T-cell (primary cell): ENCODE data around the gene ADGRD1. TPM values are rescaled to one million over a fixed set of nuclear protein-coding genes. Genes with fewer than 3 reads are reported as not detected.
"Not testable (repeated sequence)": the region's sequence is repeated elsewhere in the genome, so short reads cannot be mapped to it uniquely, and the experiment has no call there.

Source experiments
- ATAC-seq, 4 experiments: fragments of 200-7000 bp in 3 of 4; fragments of 150-1000 bp in 1 of 4; cut with Tn5 transposase; replicated peaks in 1 of 4; 1 replicate in 3 of 4; 2 replicates in 1 of 4; pipeline ENCODE4 v1.10.0; 2021; ENCODE audit warnings: moderate library complexity in 3 of 4, mild to moderate bottlenecking in 2 of 4, moderate number of reproducible peaks in 1 of 4
- CTCF ChIA-PET, 2 donors: fragments of 300-600 bp; sonication (Branson Sonifier 250); formaldehyde crosslinking; loops; one replicate each; lab custom pipeline; 2022; ENCODE audit warnings: antibody characterized with exemption in 2 of 2; lab: Charles Lee
- POLR2A ChIA-PET, 2 donors: fragments of 300-600 bp; sonication (Branson Sonifier 250); formaldehyde crosslinking; loops; one replicate each; lab custom pipeline; 2022; ENCODE audit warnings: antibody characterized with exemption in 2 of 2; lab: Charles Lee
- DNase-seq, 35 experiments: peaks; one replicate each; pipeline versions ENCODE4 v3.0.0 to v3.0.0-alpha.2; 2013 to 2023
- H3K27ac ChIP-seq: one replicate; pipeline ENCODE4 v1.5.1; 2013; ENCODE audit warnings: low read length
- H3K27me3 ChIP-seq, 2 experiments: replicated peaks in 1 of 2; 1 replicate in 1 of 2; 2 replicates in 1 of 2; pipeline versions ENCODE4 v1.6.1 to v1.7.0; 2013; ENCODE audit warnings: low read length in 1 of 2, mixed read lengths in 1 of 2; ENCODE audit not compliant: control insufficient read depth in 2 of 2, insufficient read depth in 2 of 2; ENCODE audit errors: extremely low read depth in 1 of 2
- H3K36me3 ChIP-seq, 2 donors: 1 replicate in 1 of 2; 2 replicates in 1 of 2; pipeline versions ENCODE4 v1.6.1 to v1.7.0; 2013; ENCODE audit warnings: low read length in 1 of 2; ENCODE audit not compliant: control insufficient read depth in 2 of 2, insufficient read depth in 1 of 2; ENCODE audit errors: extremely low read depth in 1 of 2
- H3K4me1 ChIP-seq, 2 experiments: 1 replicate in 1 of 2; 2 replicates in 1 of 2; pipeline versions ENCODE4 v1.6.1 to v1.7.0; 2013; ENCODE audit warnings: low read length in 2 of 2, mixed read lengths in 1 of 2; ENCODE audit not compliant: insufficient read depth in 2 of 2, control insufficient read depth in 1 of 2; ENCODE audit errors: extremely low read depth in 1 of 2
- H3K4me3 ChIP-seq, 2 donors: 1 replicate in 1 of 2; 2 replicates in 1 of 2; pipeline versions ENCODE4 v1.5.1 to v1.7.0; 2013; ENCODE audit warnings: mild to moderate bottlenecking in 2 of 2, low read length in 1 of 2, moderate library complexity in 1 of 2; ENCODE audit not compliant: control insufficient read depth in 1 of 2; ENCODE audit errors: extremely low read depth in 1 of 2
- H3K9me3 ChIP-seq: 2 replicates; pipeline ENCODE4 v1.7.0; 2013
- H3K27ac Mint-ChIP-seq, 2 donors: one replicate each; pipeline ENCODE4 v1.8.0; 2020 to 2021; ENCODE audit warnings: mild to moderate bottlenecking in 2 of 2, mixed read lengths in 2 of 2
- H3K27me3 Mint-ChIP-seq, 2 donors: one replicate each; pipeline ENCODE4 v1.8.0; 2021 to 2022; ENCODE audit warnings: mixed read lengths in 2 of 2
- H3K36me3 Mint-ChIP-seq: one replicate; pipeline ENCODE4 v1.8.0; 2021; ENCODE audit warnings: mixed read lengths
- H3K4me1 Mint-ChIP-seq, 3 donors: one replicate each; pipeline ENCODE4 v1.8.0; 2020 to 2022; ENCODE audit warnings: mixed read lengths in 3 of 3, mild to moderate bottlenecking in 1 of 3
- H3K4me3 Mint-ChIP-seq, 3 donors: one replicate each; pipeline ENCODE4 v1.8.0; 2020 to 2022; ENCODE audit warnings: mild to moderate bottlenecking in 3 of 3, mixed read lengths in 3 of 3, moderate library complexity in 3 of 3
- H3K9me3 Mint-ChIP-seq, 3 donors: one replicate each; pipeline ENCODE4 v1.8.0; 2020 to 2022; ENCODE audit warnings: mixed read lengths in 3 of 3
- WGBS: methylation state at CpG from one replicate; pipeline ENCODE4 v1.1.5; 2013; ENCODE audit warnings: missing lambda C conversion rate; ENCODE audit not compliant: insufficient coverage; 5-methylcytosine and 5-hydroxymethylcytosine counted together
- total RNA-seq, 35 experiments: library from RNA in 6 of 35; stranded (reverse) in 6 of 35; fragments of 120-200 nt in 1 of 35; gene quantifications; one replicate each; pipeline versions ENCODE4 v1.2.1 to v1.2.4 and lab custom pipeline; 2013 to 2026

Gene ADGRD1
- total RNA-seq, 5 donors from 2014 or later (not counting 1 experiment from before 2014, with no cell fraction given), result 0.29 to 1.1 (median 0.43) TPM; not detected in 1

GRCh38 chr12:131128966-131129619 is 175.4 kb downstream of the ADGRD1 start:
- WGBS, result 62% methylated on average over 11 of the region's 20 CpGs
- H3K27ac ChIP-seq, H3K27ac Mint-ChIP-seq, H3K4me1 Mint-ChIP-seq, H3K36me3 ChIP-seq, H3K4me3 ChIP-seq, H3K9me3 Mint-ChIP-seq, H3K9me3 ChIP-seq, DNase-seq, ATAC-seq, POLR2A ChIA-PET, H3K36me3 Mint-ChIP-seq, H3K4me3 Mint-ChIP-seq, CTCF ChIA-PET, H3K27me3 ChIP-seq, H3K27me3 Mint-ChIP-seq, H3K4me1 ChIP-seq: not testable (repeated sequence)

GRCh38 chr12:131129839-131130238 is 176.1 kb downstream of the ADGRD1 start:
- Mint-ChIP-seq H3K27ac (no peak overlapping the region), H3K4me3 (no peak overlapping the region), H3K36me3 (no peaks in the 10 kb centered on the region), H3K27me3 (no peaks in the 10 kb centered on the region), H3K4me1 (peaks cover 0 to 6% (median 2%) of the 10 kb centered on the region in 3 donors), H3K9me3 (no peaks in the 10 kb centered on the region)
- WGBS, result 91% methylated on average over 4 of the region's 11 CpGs
- Histone ChIP-seq H3K4me3 (no peak overlapping the region), H3K27ac (no peak overlapping the region), H3K4me1 (peaks cover 0 to 6% of the 10 kb centered on the region in 2 experiments), H3K9me3 (no peaks in the 10 kb centered on the region), H3K36me3 (no peaks in the 10 kb centered on the region), H3K27me3 (peaks cover 0 to 7% of the 10 kb centered on the region in 2 experiments)
- ChIA-PET POLR2A (no interaction called here), CTCF (interaction anchor here in 1 of 2 donors (0.6 kb wide), 1 partner anchor 129 kb away, joined by 3 read pairs; no protein-coding TSS in a partner anchor)
- ATAC-seq (no peak), DNase-seq (no peak)

- H3K36me3 Mint-ChIP-seq, result no peaks in the 10 kb centered on the region
- H3K27me3 ChIP-seq, result peaks cover 0 to 7% of the 10 kb centered on the region in 2 experiments
- H3K4me1 Mint-ChIP-seq, result peaks cover 0 to 6% (median 2%) of the 10 kb centered on the region in 3 donors
- no peak overlapping the region for H3K4me3 ChIP-seq
- no peak overlapping the region for H3K27ac Mint-ChIP-seq
- WGBS, result 97% methylated on average over 24 of the region's 30 CpGs
- peaks cover 0 to 6% of the 10 kb centered on the region in 2 experiments for H3K4me1 ChIP-seq
- ChIA-PET POLR2A (no interaction called here), CTCF (interaction anchor here (0.6 to 6.0 kb wide), 3 partner anchors 25 to 313 kb away, joined by 3 to 43 read pairs (median 5); no protein-coding TSS in a partner anchor)
- no peaks in the 10 kb centered on the region for H3K36me3 ChIP-seq
- H3K9me3 Mint-ChIP-seq, result no peaks in the 10 kb centered on the region
- no peaks in the 10 kb centered on the region for H3K27me3 Mint-ChIP-seq
- H3K4me3 Mint-ChIP-seq, result no peak overlapping the region
- no peaks in the 10 kb centered on the region for H3K9me3 ChIP-seq
- H3K27ac ChIP-seq, result no peak overlapping the region
- DNase-seq (no peak), ATAC-seq (no peak)
Measured at GRCh38 chr12:131130311-131130911, 176.7 kb downstream of the ADGRD1 start.

GRCh38 chr12:131131077-131131807 is 177.5 kb downstream of the ADGRD1 start:
- no peak for DNase-seq

GRCh38 chr12:131131808-131132117 is 178.1 kb downstream of the ADGRD1 start:
- ATAC-seq (no peak), DNase-seq (no peak)
- H3K4me3 ChIP-seq, result no peak overlapping the region
- H3K27me3 ChIP-seq, result peaks cover 0 to 7% of the 10 kb centered on the region in 2 experiments
- H3K4me1 ChIP-seq, result peaks cover 0 to 6% of the 10 kb centered on the region in 2 experiments
- H3K9me3 ChIP-seq, result no peaks in the 10 kb centered on the region
- Mint-ChIP-seq H3K9me3 (no peaks in the 10 kb centered on the region), H3K27ac (no peak overlapping the region), H3K36me3 (no peaks in the 10 kb centered on the region), H3K4me1 (peaks cover 0 to 6% (median 2%) of the 10 kb centered on the region in 3 donors), H3K4me3 (no peak overlapping the region), H3K27me3 (no peaks in the 10 kb centered on the region)
- POLR2A ChIA-PET, result no interaction called here
- CTCF ChIA-PET, result interaction anchor here (0.9 to 6.0 kb wide), 6 partner anchors 16 to 306 kb away, joined by 3 to 43 read pairs (median 7); no protein-coding TSS in a partner anchor
- WGBS, result 89% methylated on average over 8 of the region's 10 CpGs
- no peaks in the 10 kb centered on the region for H3K36me3 ChIP-seq
- H3K27ac ChIP-seq, result no peak overlapping the region

More at GRCh38 chr12:131131077-131131807, 177.5 kb downstream of the ADGRD1 start:
- CTCF ChIA-PET, result interaction anchor here (0.6 to 6.0 kb wide), 6 partner anchors 15 to 314 kb away, joined by 3 to 43 read pairs (median 6); no protein-coding TSS in a partner anchor
- Mint-ChIP-seq H3K4me3 (no peak overlapping the region), H3K9me3 (no peaks in the 10 kb centered on the region), H3K27ac (no peak overlapping the region), H3K36me3 (no peaks in the 10 kb centered on the region), H3K4me1 (peaks cover 0 to 6% (median 2%) of the 10 kb centered on the region in 3 donors), H3K27me3 (no peaks in the 10 kb centered on the region)
- H3K27ac ChIP-seq, result no peak overlapping the region
- H3K27me3 ChIP-seq, result peaks cover 0 to 7% of the 10 kb centered on the region in 2 experiments
- H3K9me3 ChIP-seq, result no peaks in the 10 kb centered on the region
- H3K4me3 ChIP-seq, result no peak overlapping the region
- peaks cover 0 to 6% of the 10 kb centered on the region in 2 experiments for H3K4me1 ChIP-seq
- 91% methylated on average over 19 of the region's 20 CpGs for WGBS
- no peak for ATAC-seq
- no peaks in the 10 kb centered on the region for H3K36me3 ChIP-seq
- POLR2A ChIA-PET, result no interaction called here
